Central memory CD8-positive, alpha-beta T cell (primary cell): Measurements from ENCODE around the gene CFTR.

Experiments
- ATAC-seq: fragments of 150-1000 bp; cut with Tn5 transposase; replicated peaks from 2 replicates; pipeline ENCODE4 v1.10.0; 2022; ENCODE audit warnings: mild to moderate bottlenecking, moderate FRiP score, moderate number of reproducible peaks; ENCODE audit not compliant: poor library complexity, severe bottlenecking; ENCODE audit errors: extremely low read depth
- DNase-seq, 2 donors: peaks; one replicate each; pipeline ENCODE4 v3.0.0; 2021; ENCODE audit warnings: low spot score in 2 of 2
- H3K27ac Mint-ChIP-seq: one replicate; pipeline ENCODE4 v1.8.0; 2022; ENCODE audit warnings: low read depth, mild to moderate bottlenecking, moderate library complexity, mixed read lengths
- H3K27me3 Mint-ChIP-seq: one replicate; pipeline ENCODE4 v1.8.0; 2022; ENCODE audit warnings: mixed read lengths
- H3K36me3 Mint-ChIP-seq: one replicate; pipeline ENCODE4 v1.8.0; 2022; ENCODE audit warnings: mild to moderate bottlenecking, moderate library complexity, mixed read lengths; ENCODE audit not compliant: insufficient read depth
- H3K4me1 Mint-ChIP-seq: one replicate; pipeline ENCODE4 v1.8.0; 2022; ENCODE audit warnings: mixed read lengths
- H3K4me3 Mint-ChIP-seq: one replicate; pipeline ENCODE4 v1.8.0; 2022; ENCODE audit warnings: mild to moderate bottlenecking, moderate library complexity, mixed read lengths
- H3K9me3 Mint-ChIP-seq: one replicate; pipeline ENCODE4 v1.8.0; 2022; ENCODE audit warnings: mixed read lengths

CFTR gene

GRCh38 chr7:117565226-117565625 is 85.4 kb downstream of the CFTR start:
- Mint-ChIP-seq H3K36me3 (no peaks in the 10 kb centered on the region), H3K9me3 (peaks cover 5% of the 10 kb centered on the region), H3K4me3 (no peak overlapping the region), H3K4me1 (no peaks in the 10 kb centered on the region), H3K27me3 (no peaks in the 10 kb centered on the region), H3K27ac (no peak overlapping the region)
- ATAC-seq (no peak), DNase-seq (no peak)

GRCh38 chr7:117567781-117568180 is 88.0 kb downstream of the CFTR start:
- ATAC-seq = no peak
- Mint-ChIP-seq H3K36me3 (no peaks in the 10 kb centered on the region), H3K4me3 (no peak overlapping the region), H3K4me1 (no peaks in the 10 kb centered on the region), H3K27me3 (no peaks in the 10 kb centered on the region), H3K27ac (no peak overlapping the region), H3K9me3 (peaks cover 5% of the 10 kb centered on the region)
- DNase-seq = no peak

- no peak overlapping the region for H3K4me3 Mint-ChIP-seq
- H3K27ac Mint-ChIP-seq = no peak overlapping the region
Measured at GRCh38 chr7:117572856-117573620, 93.2 kb downstream of the CFTR start.

DNA sequence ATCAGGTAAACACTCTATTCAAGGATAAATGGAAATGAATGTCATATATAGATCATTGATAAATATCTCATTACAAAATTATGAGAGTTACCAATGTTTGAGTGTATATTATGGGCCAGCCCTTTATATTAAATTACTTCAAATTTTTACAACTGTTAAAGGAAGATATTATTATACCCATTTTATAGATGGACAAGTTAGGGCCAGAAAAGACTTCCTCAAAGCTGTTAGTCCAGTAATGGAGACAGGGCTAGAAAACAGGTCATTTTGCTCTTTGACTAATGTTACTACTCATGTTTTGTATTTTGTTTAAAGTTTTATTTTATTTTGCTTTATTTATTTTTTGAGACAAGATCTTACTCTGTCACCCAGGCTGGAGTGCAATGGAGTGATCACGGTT is 101.6 kb downstream of the CFTR start:
- Mint-ChIP-seq H3K27me3 (no peaks in the 10 kb centered on the region), H3K36me3 (peaks cover under 1% of the 10 kb centered on the region), H3K27ac (no peak overlapping the region), H3K4me3 (no peak overlapping the region), H3K9me3 (no peaks in the 10 kb centered on the region), H3K4me1 (no peaks in the 10 kb centered on the region)
- ATAC-seq (no peak), DNase-seq (no peak)

More at GRCh38 chr7:117572856-117573620, 93.2 kb downstream of the CFTR start:
- Mint-ChIP-seq H3K27me3 (no peaks in the 10 kb centered on the region), H3K4me1 (no peaks in the 10 kb centered on the region), H3K36me3 (no peaks in the 10 kb centered on the region), H3K9me3 (peaks cover 10% of the 10 kb centered on the region)
- ATAC-seq = no peak
- DNase-seq = no peak

- Mint-ChIP-seq H3K36me3 (peaks cover 2% of the 10 kb centered on the region), H3K9me3 (no peaks in the 10 kb centered on the region), H3K4me3 (no peak overlapping the region), H3K27ac (no peak overlapping the region), H3K4me1 (no peaks in the 10 kb centered on the region), H3K27me3 (no peaks in the 10 kb centered on the region)
- ATAC-seq = no peak
- DNase-seq = no peak
Measured at GRCh38 chr7:117582219-117582704, 102.4 kb downstream of the CFTR start.

GRCh38 chr7:117587931-117588330 is 108.1 kb downstream of the CFTR start:
- no peak overlapping the region for H3K27ac Mint-ChIP-seq
- peaks cover 4% of the 10 kb centered on the region for H3K9me3 Mint-ChIP-seq
- no peak overlapping the region for H3K4me3 Mint-ChIP-seq
- ATAC-seq (no peak), DNase-seq (no peak)
- no peaks in the 10 kb centered on the region for H3K27me3 Mint-ChIP-seq
- H3K36me3 Mint-ChIP-seq = peaks cover 2% of the 10 kb centered on the region
- H3K4me1 Mint-ChIP-seq = no peaks in the 10 kb centered on the region

DNA sequence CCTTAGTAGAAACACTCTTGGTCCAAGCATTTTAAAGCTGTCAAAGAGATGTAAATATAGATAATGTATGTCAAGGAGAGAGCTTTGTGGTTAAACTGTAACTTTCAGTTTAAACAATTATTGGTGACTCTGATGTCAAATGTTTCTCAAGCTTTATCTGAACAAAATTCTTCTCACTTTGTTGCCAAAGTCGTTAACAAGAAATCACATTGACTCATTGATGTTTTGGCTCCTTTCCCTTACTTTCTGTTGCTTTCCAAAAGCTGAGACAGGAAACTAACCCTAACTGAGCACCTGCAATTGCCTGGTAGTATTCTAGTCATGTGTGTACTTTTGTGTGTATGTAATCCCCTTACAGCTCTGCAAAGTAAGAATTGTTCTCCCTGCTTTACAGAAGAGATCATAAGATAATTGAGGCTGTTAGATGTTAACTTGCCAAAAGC is 108.5 kb downstream of the CFTR start:
- H3K4me3 Mint-ChIP-seq = no peak overlapping the region
- H3K27ac Mint-ChIP-seq = no peak overlapping the region
- H3K4me1 Mint-ChIP-seq = no peaks in the 10 kb centered on the region
- peaks cover 4% of the 10 kb centered on the region for H3K9me3 Mint-ChIP-seq
- DNase-seq = no peak
- peaks cover 2% of the 10 kb centered on the region for H3K36me3 Mint-ChIP-seq
- ATAC-seq = no peak
- H3K27me3 Mint-ChIP-seq = no peaks in the 10 kb centered on the region

DNA sequence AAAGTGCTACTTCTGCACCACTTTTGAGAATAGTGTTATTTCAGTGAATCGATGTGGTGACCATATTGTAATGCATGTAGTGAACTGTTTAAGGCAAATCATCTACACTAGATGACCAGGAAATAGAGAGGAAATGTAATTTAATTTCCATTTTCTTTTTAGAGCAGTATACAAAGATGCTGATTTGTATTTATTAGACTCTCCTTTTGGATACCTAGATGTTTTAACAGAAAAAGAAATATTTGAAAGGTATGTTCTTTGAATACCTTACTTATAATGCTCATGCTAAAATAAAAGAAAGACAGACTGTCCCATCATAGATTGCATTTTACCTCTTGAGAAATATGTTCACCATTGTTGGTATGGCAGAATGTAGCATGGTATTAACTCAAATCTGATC is 110.4 kb downstream of the CFTR start:
- DNase-seq = no peak
- no peak for ATAC-seq

DNA sequence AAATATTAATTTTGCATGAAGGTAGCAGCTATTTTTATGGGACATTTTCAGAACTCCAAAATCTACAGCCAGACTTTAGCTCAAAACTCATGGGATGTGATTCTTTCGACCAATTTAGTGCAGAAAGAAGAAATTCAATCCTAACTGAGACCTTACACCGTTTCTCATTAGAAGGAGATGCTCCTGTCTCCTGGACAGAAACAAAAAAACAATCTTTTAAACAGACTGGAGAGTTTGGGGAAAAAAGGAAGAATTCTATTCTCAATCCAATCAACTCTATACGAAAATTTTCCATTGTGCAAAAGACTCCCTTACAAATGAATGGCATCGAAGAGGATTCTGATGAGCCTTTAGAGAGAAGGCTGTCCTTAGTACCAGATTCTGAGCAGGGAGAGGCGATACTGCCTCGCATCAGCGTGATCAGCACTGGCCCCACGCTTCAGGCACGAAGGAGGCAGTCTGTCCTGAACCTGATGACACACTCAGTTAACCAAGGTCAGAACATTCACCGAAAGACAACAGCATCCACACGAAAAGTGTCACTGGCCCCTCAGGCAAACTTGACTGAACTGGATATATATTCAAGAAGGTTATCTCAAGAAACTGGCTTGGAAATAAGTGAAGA is 112.3 kb downstream of the CFTR start:
- Mint-ChIP-seq H3K27me3 (no peaks in the 10 kb centered on the region), H3K4me3 (no peak overlapping the region), H3K9me3 (peaks cover 4% of the 10 kb centered on the region), H3K27ac (no peak overlapping the region), H3K36me3 (no peaks in the 10 kb centered on the region), H3K4me1 (no peaks in the 10 kb centered on the region)
- DNase-seq = no peak
- no peak for ATAC-seq

More for the DNA sequence above, 110.4 kb downstream of the CFTR start:
- Mint-ChIP-seq H3K4me1 (no peaks in the 10 kb centered on the region), H3K27ac (no peak overlapping the region), H3K4me3 (no peak overlapping the region), H3K9me3 (peaks cover 4% of the 10 kb centered on the region), H3K36me3 (peaks cover 2% of the 10 kb centered on the region), H3K27me3 (no peaks in the 10 kb centered on the region)

DNA sequence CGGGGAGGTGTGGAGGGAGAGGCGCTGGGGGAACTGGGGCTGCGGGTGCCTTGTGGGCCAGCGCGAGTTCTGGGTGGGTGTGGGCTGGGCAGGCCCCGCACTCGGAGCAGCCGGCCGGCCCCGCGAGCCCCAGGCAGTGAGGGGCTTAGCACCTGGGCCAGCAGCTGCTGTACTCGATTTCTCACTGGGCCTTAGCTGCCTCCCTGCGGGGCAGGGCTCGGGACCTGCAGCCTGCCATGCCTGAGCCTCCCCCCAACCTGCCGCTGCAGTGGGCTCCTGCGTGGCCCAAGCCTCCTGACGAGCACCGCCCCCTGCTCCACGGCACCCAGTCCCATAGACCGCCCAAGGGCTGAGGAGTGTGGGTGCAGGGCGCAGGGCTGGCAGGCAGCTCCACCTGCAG is 116.3 kb downstream of the CFTR start:
- no peak for DNase-seq
- no peak for ATAC-seq
- H3K36me3 Mint-ChIP-seq = no peaks in the 10 kb centered on the region
- no peaks in the 10 kb centered on the region for H3K4me1 Mint-ChIP-seq
- no peaks in the 10 kb centered on the region for H3K27me3 Mint-ChIP-seq
- no peak overlapping the region for H3K4me3 Mint-ChIP-seq
- H3K9me3 Mint-ChIP-seq = peaks cover 4% of the 10 kb centered on the region
- H3K27ac Mint-ChIP-seq = no peak overlapping the region

- H3K36me3 Mint-ChIP-seq = no peaks in the 10 kb centered on the region
- H3K9me3 Mint-ChIP-seq = no peaks in the 10 kb centered on the region
- DNase-seq (no peak), ATAC-seq (no peak)
- H3K27me3 Mint-ChIP-seq = no peaks in the 10 kb centered on the region
- H3K27ac Mint-ChIP-seq = no peak overlapping the region
- H3K4me1 Mint-ChIP-seq = no peaks in the 10 kb centered on the region
- H3K4me3 Mint-ChIP-seq = no peak overlapping the region
Measured at GRCh38 chr7:117597755-117598154, 117.9 kb downstream of the CFTR start.

DNA sequence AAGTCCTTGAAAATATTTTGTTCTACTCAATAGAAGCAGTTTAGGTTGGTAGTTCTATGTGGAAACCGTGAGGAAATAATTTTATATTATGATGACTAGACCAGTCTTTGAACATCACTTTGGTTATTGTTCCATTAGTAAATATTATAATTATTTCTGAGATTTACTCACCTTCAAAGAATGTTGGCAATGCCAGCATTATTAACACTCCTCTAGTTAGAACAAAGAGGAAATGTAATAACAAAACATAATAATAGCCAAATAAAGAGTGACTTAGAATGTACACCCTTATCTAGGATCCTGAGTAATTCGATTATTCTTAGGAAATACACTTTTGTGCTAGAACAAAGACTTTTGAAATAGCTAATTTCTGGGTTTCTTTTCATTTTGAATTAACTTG is 121.1 kb downstream of the CFTR start:
- ATAC-seq = no peak
- H3K36me3 Mint-ChIP-seq = no peaks in the 10 kb centered on the region
- no peak for DNase-seq
- peaks cover 5% of the 10 kb centered on the region for H3K9me3 Mint-ChIP-seq
- no peaks in the 10 kb centered on the region for H3K27me3 Mint-ChIP-seq
- H3K27ac Mint-ChIP-seq = no peak overlapping the region
- no peak overlapping the region for H3K4me3 Mint-ChIP-seq
- no peaks in the 10 kb centered on the region for H3K4me1 Mint-ChIP-seq

GRCh38 chr7:117603627-117604026 is 123.8 kb downstream of the CFTR start:
- DNase-seq (no peak), ATAC-seq (no peak)
- Mint-ChIP-seq H3K27ac (no peak overlapping the region), H3K9me3 (peaks cover 5% of the 10 kb centered on the region), H3K36me3 (no peaks in the 10 kb centered on the region), H3K4me3 (no peak overlapping the region), H3K4me1 (no peaks in the 10 kb centered on the region), H3K27me3 (no peaks in the 10 kb centered on the region)
